ENCODE data around the gene ZNF436. TPM values are rescaled to one million over a fixed set of nuclear protein-coding genes. Genes with fewer than 3 reads are reported as not detected.

The ZNF436 gene
- total and polyA plus RNA-seq, 2 donors (not counting 3 experiments of a cell fraction or from before 2014, with no cell fraction given), result 6.5 to 14.0 TPM

DNA sequence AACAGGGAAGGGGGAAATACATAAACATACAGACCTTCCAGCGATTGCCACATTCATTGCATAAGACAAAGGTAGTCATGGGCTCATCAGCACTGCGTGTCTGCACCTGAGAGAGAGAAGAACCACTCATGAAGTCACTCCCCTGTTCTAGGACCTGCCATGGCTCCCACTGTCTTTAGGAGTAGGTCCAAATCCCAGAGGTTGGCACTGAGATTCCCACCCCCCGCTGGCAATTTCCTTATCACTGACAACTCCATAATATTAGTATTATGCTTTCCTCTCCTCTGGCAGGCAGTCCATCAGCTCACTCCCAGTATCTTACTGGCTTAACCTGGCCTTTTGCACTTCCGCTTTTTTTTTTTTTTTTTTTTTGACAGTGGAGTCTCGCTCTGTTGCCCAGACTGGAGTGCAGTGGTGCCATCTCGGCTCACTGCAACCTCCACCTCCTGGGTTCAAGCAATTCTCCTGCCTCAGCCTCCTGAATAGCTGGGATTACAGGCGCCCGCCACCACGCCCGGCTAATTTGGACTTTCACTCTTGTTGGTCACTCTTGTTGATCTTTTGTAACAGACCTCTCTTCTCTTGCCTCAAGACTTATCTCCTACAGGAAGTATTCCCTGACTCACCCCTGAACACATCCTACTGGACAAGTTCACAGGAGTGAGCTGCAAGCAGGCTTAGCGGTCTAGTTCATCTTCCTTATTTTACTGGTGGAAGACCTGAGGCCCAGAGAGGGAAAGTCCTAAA lies 14.8 kb upstream of the ZNF436 start:
- Histone ChIP-seq H2AFZ (ENCODE audit: low read depth, low read length) (no peak overlapping the region), H3K4me3 (replicated peaks in 1 of 3; ENCODE audit: insufficient read depth in 1 of 3, low read depth in 1 of 3, low read length in 3 of 3) (no peak overlapping the region), H3K4me2 (ENCODE audit: insufficient read depth, low read length) (no peak overlapping the region), H3K27me3 (ENCODE audit: control insufficient read depth in 2 of 2, insufficient read depth in 2 of 2, low read length in 2 of 2) (no peaks in the 10 kb centered on the region), H3K27ac (ENCODE audit: insufficient read depth, low read depth, low read length) (no peak overlapping the region), H3K9me3 (replicated peaks; ENCODE audit: control insufficient read depth, insufficient read depth, low read length) (no peaks in the 10 kb centered on the region), H3K9me1 (replicated peaks; ENCODE audit: control insufficient read depth, extremely low read depth, insufficient read depth, low read length) (no peaks in the 10 kb centered on the region), H3K9ac (replicated peaks; ENCODE audit: extremely low read depth, insufficient read depth, low read length) (no peak overlapping the region), H4K20me1 (replicated peaks; ENCODE audit: control insufficient read depth, extremely low read depth, insufficient read depth, low read length) (no peaks in the 10 kb centered on the region), H3K79me2 (ENCODE audit: control insufficient read depth, insufficient read depth, low read length) (no peaks in the 10 kb centered on the region), H3K36me3 (ENCODE audit: control insufficient read depth in 2 of 2, extremely low read depth in 1 of 2, insufficient read depth in 2 of 2, low read length in 2 of 2) (no peaks in the 10 kb centered on the region), H3K4me1 (ENCODE audit: control insufficient read depth, extremely low read depth, insufficient read depth, low read length) (peaks cover 20% of the 10 kb centered on the region)
- ChIA-PET CTCF (interaction anchor here (0.8 to 1.2 kb wide), 8 partner anchors 10 to 253 kb away, joined by 3 to 7 read pairs (median 4); partner anchors contain the start of gene ZNF436), POLR2A (interaction anchor here (0.7 to 1.3 kb wide), 5 partner anchors 15 to 151 kb away, joined by 3 to 8 read pairs (median 4); partner anchors contain the start of genes HNRNPR and ZNF436)
- DNase-seq (ENCODE audit: low read depth, low spot score) (peak; percentile 21), FAIRE-seq (peak; percentile 55)
- dilution Hi-C loops (cut with MboI; ENCODE audit: extremely low pct_ligation_motif_present, low sequenced_read_pairs) (no loop called here), intact Hi-C loops (cut with micrococcal nuclease) (loop anchor here (1.0 kb wide), 1 partner anchor 10 kb away; no protein-coding TSS in a partner anchor)
- no TSS peak for BruUV-seq (replicated peaks)
- TF ChIP-seq MYC (IDR thresholded peaks at IDR 0.05; ENCODE audit: low read depth, low read length) (no peak), JUN (IDR thresholded peaks at IDR 0.05; ENCODE audit: borderline replicate concordance, insufficient read depth, insufficient read length, low read depth) (no peak), FOS (IDR thresholded peaks at IDR 0.05; ENCODE audit: borderline replicate concordance, insufficient read depth, low read length) (peak; percentile 59)

- Histone ChIP-seq H2AFZ (ENCODE audit: low read depth, low read length) (peak overlapping the region; percentile 12), H3K36me3 (ENCODE audit: control insufficient read depth in 2 of 2, extremely low read depth in 1 of 2, insufficient read depth in 2 of 2, low read length in 2 of 2) (no peaks in the 10 kb centered on the region), H3K4me2 (ENCODE audit: insufficient read depth, low read length) (no peak overlapping the region), H3K79me2 (ENCODE audit: control insufficient read depth, insufficient read depth, low read length) (no peaks in the 10 kb centered on the region), H4K20me1 (replicated peaks; ENCODE audit: control insufficient read depth, extremely low read depth, insufficient read depth, low read length) (no peaks in the 10 kb centered on the region), H3K9me3 (replicated peaks; ENCODE audit: control insufficient read depth, insufficient read depth, low read length) (no peaks in the 10 kb centered on the region), H3K9me1 (replicated peaks; ENCODE audit: control insufficient read depth, extremely low read depth, insufficient read depth, low read length) (no peaks in the 10 kb centered on the region), H3K4me3 (replicated peaks in 1 of 3; ENCODE audit: insufficient read depth in 1 of 3, low read depth in 1 of 3, low read length in 3 of 3) (no peak overlapping the region), H3K9ac (replicated peaks; ENCODE audit: extremely low read depth, insufficient read depth, low read length) (no peak overlapping the region), H3K27me3 (ENCODE audit: control insufficient read depth in 2 of 2, insufficient read depth in 2 of 2, low read length in 2 of 2) (no peaks in the 10 kb centered on the region), H3K27ac (ENCODE audit: insufficient read depth, low read depth, low read length) (no peak overlapping the region), H3K4me1 (ENCODE audit: control insufficient read depth, extremely low read depth, insufficient read depth, low read length) (peaks cover 20% of the 10 kb centered on the region)
- dilution Hi-C loops (cut with MboI; ENCODE audit: extremely low pct_ligation_motif_present, low sequenced_read_pairs) (no loop called here), intact Hi-C loops (cut with micrococcal nuclease) (loop anchor here (1.0 kb wide), 1 partner anchor 11 kb away; no protein-coding TSS in a partner anchor)
- ChIA-PET CTCF (interaction anchor here (1.0 kb wide), 1 partner anchor 42 kb away, joined by 3 read pairs; no protein-coding TSS in a partner anchor), POLR2A (interaction anchor here (0.7 kb wide), 1 partner anchor 150 kb away, joined by 6 read pairs; no protein-coding TSS in a partner anchor)
- DNase-seq (ENCODE audit: low read depth, low spot score) (no peak), FAIRE-seq (peak; percentile 38)
- no peak for TF ChIP-seq POLR2AphosphoS5 (IDR thresholded peaks at IDR 0.05; ENCODE audit: insufficient read depth, low read depth, low read length)
- peak; percentile 17 for TF ChIP-seq MAX (IDR thresholded peaks at IDR 0.05; ENCODE audit: insufficient read depth, insufficient read length)
- BruUV-seq (replicated peaks), result no TSS peak
Measured at GRCh38 chr1:23383577-23384311, 14.1 kb upstream of the ZNF436 start.
